GM12875 (cell line): ENCODE results near the gene PPY.

Experiments
- H3K4me3 ChIP-seq: one replicate; pipeline ENCODE4 v1.5.1; 2011; ENCODE audit warnings: low read depth, low read length, control low read depth
- CTCF ChIP-seq: IDR thresholded peaks from 2 replicates; pipeline ENCODE4 v1.5.1; 2011; ENCODE audit warnings: low read depth, mild to moderate bottlenecking, control low read depth, inconsistent platforms, low read length, moderate library complexity, borderline replicate concordance; ENCODE audit not compliant: insufficient read depth

Gene PPY

GRCh38 chr17:43891851-43892646 is 50.2 kb downstream of the PPY start:
- no peak overlapping the region for H3K4me3 ChIP-seq
- TF ChIP-seq CTCF: no peak
